Thymus (tissue), 11 donors: ENCODE results near the gene OR52N2. TPM values are rescaled to one million over a fixed set of nuclear protein-coding genes. Genes with fewer than 3 reads are reported as not detected.

ENCODE experiments used
- DNase-seq, 9 donors: peaks; one replicate each; pipeline ENCODE4 v3.0.0-alpha.2; 2013; ENCODE audit warnings: low spot score in 9 of 9, low read depth in 6 of 9, missing footprints in 1 of 9
- H3K27ac ChIP-seq, 2 donors: one replicate each; pipeline ENCODE4 v1.5.1; 2013; ENCODE audit warnings: control low read depth in 1 of 2, low read depth in 1 of 2, low read length in 1 of 2, mild to moderate bottlenecking in 1 of 2, moderate library complexity in 1 of 2
- H3K27me3 ChIP-seq, 2 donors: one replicate each; pipeline ENCODE4 v1.5.1; 2013; ENCODE audit warnings: low read length in 1 of 2; ENCODE audit not compliant: control insufficient read depth in 2 of 2, insufficient read depth in 1 of 2
- H3K36me3 ChIP-seq, 2 donors: one replicate each; pipeline ENCODE4 v1.5.1; 2013; ENCODE audit warnings: low read length in 1 of 2, mild to moderate bottlenecking in 1 of 2, moderate library complexity in 1 of 2; ENCODE audit not compliant: control insufficient read depth in 2 of 2, insufficient read depth in 2 of 2
- H3K4me1 ChIP-seq, 2 donors: one replicate each; pipeline ENCODE4 v1.5.1; 2013; ENCODE audit warnings: low read length in 2 of 2; ENCODE audit not compliant: control insufficient read depth in 2 of 2, insufficient read depth in 2 of 2
- H3K4me3 ChIP-seq, 2 donors: one replicate each; pipeline ENCODE4 v1.5.1; 2013; ENCODE audit warnings: low read length in 2 of 2, control low read depth in 1 of 2, mild to moderate bottlenecking in 1 of 2
- H3K9me3 ChIP-seq, 2 donors: one replicate each; pipeline ENCODE4 v1.5.1; 2013; ENCODE audit warnings: low read length in 1 of 2, mild to moderate bottlenecking in 1 of 2; ENCODE audit not compliant: control insufficient read depth in 2 of 2, insufficient read depth in 1 of 2
- WGBS: extraction: QIAGEN DNeasy Blood & Tissue Kit; methylation state at CpG from one replicate; pipeline ENCODE4 v1.1.7; 2013; 5-methylcytosine and 5-hydroxymethylcytosine counted together
- polyA plus RNA-seq: library from polyadenylated mRNA; stranded (reverse); fragments of 200-250 nt; gene quantifications from one replicate; pipeline ENCODE4 v1.2.3, GENCODE V29; 2013
- total RNA-seq: library from RNA; stranded (reverse); fragments of 120-200 nt; gene quantifications from one replicate; pipeline ENCODE4 v1.2.4, GENCODE V29; 2013
- donor health status: healthy.

The OR52N2 gene
- total and polyA plus RNA-seq, 2 donors, result 0.23 TPM; not detected in 1

- Histone ChIP-seq H3K9me3 (no peaks in the 10 kb centered on the region), H3K27ac (no peak overlapping the region), H3K4me1 (no peaks in the 10 kb centered on the region), H3K27me3 (no peaks in the 10 kb centered on the region), H3K4me3 (no peak overlapping the region), H3K36me3 (no peaks in the 10 kb centered on the region)
- WGBS, result 98% methylated on average over 1 of the region's 1 CpG
- DNase-seq, result no peak
Observed at GRCh38 chr11:5851002-5851401, 42.3 kb downstream of the OR52N2 start.

DNA sequence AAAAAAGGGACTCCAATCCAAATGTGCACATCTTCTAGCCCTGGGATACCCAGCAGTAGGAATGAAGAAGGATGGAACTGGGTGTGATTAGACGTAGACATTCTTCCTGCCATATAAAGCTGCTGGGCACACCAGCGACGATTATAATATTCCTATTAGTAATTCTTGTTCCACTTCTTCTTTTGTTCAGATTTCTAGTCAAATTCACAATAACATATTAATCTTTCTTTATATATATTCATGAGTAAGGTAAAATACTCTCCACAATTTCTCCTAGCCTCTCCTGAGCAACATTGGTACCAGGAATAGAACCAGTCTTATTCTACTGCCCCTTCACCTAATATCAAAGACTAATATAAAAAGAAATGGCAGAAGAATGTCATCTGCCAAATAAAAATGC is 48.9 kb downstream of the OR52N2 start, which contains the start of gene OR52E8:
Gene OR52E8 (minus strand): TSS at position 101 of the 400 bp plus-strand sequence. CDS start 0 bp downstream, at position 101.
- no peaks in the 10 kb centered on the region for H3K9me3 ChIP-seq
- H3K27me3 ChIP-seq, result no peaks in the 10 kb centered on the region
- 98% methylated on average over 3 of the region's 3 CpGs for WGBS
- H3K36me3 ChIP-seq, result no peaks in the 10 kb centered on the region
- no peak within 1 kb of the TSS for H3K27ac ChIP-seq
- no peak for DNase-seq
- H3K4me3 ChIP-seq, result no peak within 1 kb of the TSS
- H3K4me1 ChIP-seq, result no peaks in the 10 kb centered on the region

GRCh38 chr11:5865826-5866225 is 57.1 kb downstream of the OR52N2 start:
- DNase-seq, result no peak
- WGBS, result 95% methylated on average over 2 of the region's 2 CpGs
- H3K27ac ChIP-seq, result no peak overlapping the region
- H3K4me3 ChIP-seq, result no peak overlapping the region
- no peaks in the 10 kb centered on the region for H3K9me3 ChIP-seq
- no peaks in the 10 kb centered on the region for H3K4me1 ChIP-seq
- no peaks in the 10 kb centered on the region for H3K36me3 ChIP-seq
- H3K27me3 ChIP-seq, result no peaks in the 10 kb centered on the region

Other genes with a start within 250 kb of the OR52N2 start
- gene OR52B6, start 228.0 kb upstream of the OR52N2 start, total RNA-seq, result not detected
- not detected for gene OR52B6, start 228.0 kb upstream of the OR52N2 start, polyA plus RNA-seq
- gene TRIM6, start 212.3 kb upstream of the OR52N2 start, total RNA-seq, result 1.7 TPM
- gene TRIM6, start 212.3 kb upstream of the OR52N2 start, polyA plus RNA-seq, result 2.9 TPM
- gene TRIM34, start 183.9 kb upstream of the OR52N2 start, total RNA-seq, result 15.0 TPM
- gene TRIM34, start 183.9 kb upstream of the OR52N2 start, polyA plus RNA-seq, result 8.0 TPM
- gene TRIM5, start 123.8 kb upstream of the OR52N2 start, total RNA-seq, result 17.6 TPM
- gene TRIM5, start 123.8 kb upstream of the OR52N2 start, polyA plus RNA-seq, result 12.2 TPM
- 78.1 TPM for gene TRIM22, start 119.1 kb upstream of the OR52N2 start, total RNA-seq
- gene TRIM22, start 119.1 kb upstream of the OR52N2 start, polyA plus RNA-seq, result 144 TPM
- not detected for gene OR56B1, start 72.5 kb upstream of the OR52N2 start, total RNA-seq
- 0.11 TPM for gene OR56B1, start 72.5 kb upstream of the OR52N2 start, polyA plus RNA-seq
- 0.09 TPM for gene OR52N4, start 54.7 kb upstream of the OR52N2 start, total RNA-seq
- 0.73 TPM for gene OR52N4, start 54.7 kb upstream of the OR52N2 start, polyA plus RNA-seq
- not detected for gene OR52N5, start 25.6 kb upstream of the OR52N2 start, total RNA-seq
- gene OR52N5, start 25.6 kb upstream of the OR52N2 start, polyA plus RNA-seq, result 0.05 TPM
- gene OR52N1, start 17.7 kb upstream of the OR52N2 start, total RNA-seq, result not detected
- gene OR52N1, start 17.7 kb upstream of the OR52N2 start, polyA plus RNA-seq, result not detected
- gene OR52E6, start 33.0 kb downstream of the OR52N2 start, total RNA-seq, result not detected
- not detected for gene OR52E6, start 33.0 kb downstream of the OR52N2 start, polyA plus RNA-seq
- gene OR52E8, start 48.8 kb downstream of the OR52N2 start, total RNA-seq, result not detected
- not detected for gene OR52E8, start 48.8 kb downstream of the OR52N2 start, polyA plus RNA-seq
- gene OR52E4, start 71.7 kb downstream of the OR52N2 start, total RNA-seq, result not detected
- gene OR52E4, start 71.7 kb downstream of the OR52N2 start, polyA plus RNA-seq, result not detected
- gene OR52E5, start 84.3 kb downstream of the OR52N2 start, total RNA-seq, result not detected
- 0.05 TPM for gene OR52E5, start 84.3 kb downstream of the OR52N2 start, polyA plus RNA-seq
- not detected for gene OR56A3, start 133.3 kb downstream of the OR52N2 start, total RNA-seq
- not detected for gene OR56A3, start 133.3 kb downstream of the OR52N2 start, polyA plus RNA-seq
- gene OR56A5, start 159.6 kb downstream of the OR52N2 start, total RNA-seq, result not detected
- gene OR56A5, start 159.6 kb downstream of the OR52N2 start, polyA plus RNA-seq, result not detected
- gene OR52L1, start 178.1 kb downstream of the OR52N2 start, total RNA-seq, result not detected
- not detected for gene OR52L1, start 178.1 kb downstream of the OR52N2 start, polyA plus RNA-seq
- not detected for gene OR56A4, start 198.0 kb downstream of the OR52N2 start, total RNA-seq
- gene OR56A4, start 198.0 kb downstream of the OR52N2 start, polyA plus RNA-seq, result not detected
- not detected for gene OR56A1, start 221.8 kb downstream of the OR52N2 start, total RNA-seq
- gene OR56A1, start 221.8 kb downstream of the OR52N2 start, polyA plus RNA-seq, result 0.05 TPM